ENCODE measurements around the gene ELFN1. TPM values are rescaled to one million over a fixed set of nuclear protein-coding genes. Genes with fewer than 3 reads are reported as not detected.

Gene ELFN1
- total and polyA plus RNA-seq, 10 of the 15 experiments (the other 5 are each of a cell fraction or from before 2014, with no cell fraction given), result 0.04 TPM; not detected in 9

DNA sequence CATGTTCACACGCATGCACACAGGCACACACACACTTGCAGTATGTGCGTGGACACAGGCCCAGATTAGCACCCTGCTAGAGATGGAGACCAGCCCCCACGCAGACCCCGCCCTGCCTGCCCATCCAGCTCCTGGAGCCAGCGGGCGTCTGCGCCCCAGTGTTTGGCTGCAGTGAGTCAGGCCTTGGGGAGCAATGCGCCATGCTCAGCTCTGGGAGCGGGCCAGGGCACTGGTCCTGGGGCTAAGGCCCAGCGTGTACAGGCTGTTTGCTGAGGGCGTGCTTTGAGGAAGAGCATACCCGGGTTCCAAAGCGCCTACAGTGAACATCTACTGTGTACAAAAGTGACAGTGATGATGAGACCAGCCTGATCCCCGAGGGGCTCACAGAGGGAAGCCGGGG lies 16.0 kb upstream of the ELFN1 start:
- DNase-seq (ENCODE audit: low read depth, low spot score), result no peak
- Histone ChIP-seq H3K9ac (ENCODE audit: control insufficient read depth, insufficient read depth, low read length) (no peak overlapping the region), H3K27me3 (replicated peaks in 1 of 2; ENCODE audit: control insufficient read depth in 2 of 2, insufficient read depth in 2 of 2, low read length in 1 of 2) (peaks cover 0 to 1% of the 10 kb centered on the region in 2 experiments; a peak in 1 of 4 replicates), H3K36me3 (ENCODE audit: control insufficient read depth in 2 of 2, insufficient read depth in 2 of 2, low read length in 1 of 2) (no peaks in the 10 kb centered on the region), H3K27ac (ENCODE audit: control insufficient read depth, insufficient read depth) (no peak overlapping the region), H3K4me2 (ENCODE audit: control insufficient read depth, insufficient read depth) (no peak overlapping the region), H3K4me3 (no peak overlapping the region), H2AFZ (ENCODE audit: control insufficient read depth, low read depth, low read length) (no peak overlapping the region), H4K20me1 (ENCODE audit: control insufficient read depth, insufficient read depth) (no peaks in the 10 kb centered on the region), H3K79me2 (ENCODE audit: control insufficient read depth, insufficient read depth, low read length) (no peaks in the 10 kb centered on the region), H3K9me3 (replicated peaks; ENCODE audit: control insufficient read depth, insufficient read depth, low read length) (no peaks in the 10 kb centered on the region), H3K4me1 (ENCODE audit: control insufficient read depth, insufficient read depth, low read length) (no peaks in the 10 kb centered on the region)
- WGBS (ENCODE audit: insufficient coverage, insufficient replicate concordance, low lambda C conversion rate, missing lambda C conversion rate), result 49% methylated on average over 15 of the region's 15 CpGs
- intact Hi-C loops (cut with micrococcal nuclease; ENCODE audit: unreplicated experiment), result no loop called here
- ChIA-PET POLR2A (no interaction called here), SMC1A (ENCODE audit: uncharacterized antibody, unreplicated experiment) (no interaction called here), RAD21 (ENCODE audit: unreplicated experiment) (no interaction called here), CTCF (no interaction called here)
- no peak for ATAC-seq
- no TSS peak for BruUV-seq (replicated peaks)
- in situ Hi-C loops (cut with MboI), result no loop called here
- FAIRE-seq, result no peak
- TF ChIP-seq ASH2L (IDR thresholded peaks at IDR 0.05; ENCODE audit: borderline replicate concordance, low read depth) (no peak), LARP7 (IDR thresholded peaks at IDR 0.05) (no peak), ZNF24 (IDR thresholded peaks at IDR 0.05) (no peak), NFYA (IDR thresholded peaks at IDR 0.05; ENCODE audit: borderline replicate concordance, low read depth, low read length) (no peak), EGR1 (IDR thresholded peaks at IDR 0.05; ENCODE audit: borderline replicate concordance in 1 of 2, low read depth in 2 of 2, low read length in 2 of 2) (no peak), CBX5 (IDR thresholded peaks at IDR 0.05; ENCODE audit: low read depth) (no peak), RBBP5 (conservative IDR thresholded peaks at IDR 0.05) (no peak), SREBF2 (IDR thresholded peaks at IDR 0.05; ENCODE audit: low read length) (no peak), MTA2 (IDR thresholded peaks at IDR 0.05; ENCODE audit: low read depth) (no peak)
- TF ChIP-seq, protein P1, sequence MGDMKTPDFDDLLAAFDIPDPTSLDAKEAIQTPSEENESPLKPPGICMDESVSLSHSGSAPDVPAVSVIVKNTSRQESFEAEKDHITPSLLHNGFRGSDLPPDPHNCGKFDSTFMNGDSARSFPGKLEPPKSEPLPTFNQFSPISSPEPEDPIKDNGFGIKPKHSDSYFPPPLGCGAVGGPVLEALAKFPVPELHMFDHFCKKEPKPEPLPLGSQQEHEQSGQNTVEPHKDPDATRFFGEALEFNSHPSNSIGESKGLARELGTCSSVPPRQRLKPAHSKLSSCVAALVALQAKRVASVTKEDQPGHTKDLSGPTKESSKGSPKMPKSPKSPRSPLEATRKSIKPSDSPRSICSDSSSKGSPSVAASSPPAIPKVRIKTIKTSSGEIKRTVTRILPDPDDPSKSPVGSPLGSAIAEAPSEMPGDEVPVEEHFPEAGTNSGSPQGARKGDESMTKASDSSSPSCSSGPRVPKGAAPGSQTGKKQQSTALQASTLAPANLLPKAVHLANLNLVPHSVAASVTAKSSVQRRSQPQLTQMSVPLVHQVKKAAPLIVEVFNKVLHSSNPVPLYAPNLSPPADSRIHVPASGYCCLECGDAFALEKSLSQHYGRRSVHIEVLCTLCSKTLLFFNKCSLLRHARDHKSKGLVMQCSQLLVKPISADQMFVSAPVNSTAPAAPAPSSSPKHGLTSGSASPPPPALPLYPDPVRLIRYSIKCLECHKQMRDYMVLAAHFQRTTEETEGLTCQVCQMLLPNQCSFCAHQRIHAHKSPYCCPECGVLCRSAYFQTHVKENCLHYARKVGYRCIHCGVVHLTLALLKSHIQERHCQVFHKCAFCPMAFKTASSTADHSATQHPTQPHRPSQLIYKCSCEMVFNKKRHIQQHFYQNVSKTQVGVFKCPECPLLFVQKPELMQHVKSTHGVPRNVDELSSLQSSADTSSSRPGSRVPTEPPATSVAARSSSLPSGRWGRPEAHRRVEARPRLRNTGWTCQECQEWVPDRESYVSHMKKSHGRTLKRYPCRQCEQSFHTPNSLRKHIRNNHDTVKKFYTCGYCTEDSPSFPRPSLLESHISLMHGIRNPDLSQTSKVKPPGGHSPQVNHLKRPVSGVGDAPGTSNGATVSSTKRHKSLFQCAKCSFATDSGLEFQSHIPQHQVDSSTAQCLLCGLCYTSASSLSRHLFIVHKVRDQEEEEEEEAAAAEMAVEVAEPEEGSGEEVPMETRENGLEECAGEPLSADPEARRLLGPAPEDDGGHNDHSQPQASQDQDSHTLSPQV (IDR thresholded peaks at IDR 0.05), result no peak
- TF ChIP-seq, protein P2, sequence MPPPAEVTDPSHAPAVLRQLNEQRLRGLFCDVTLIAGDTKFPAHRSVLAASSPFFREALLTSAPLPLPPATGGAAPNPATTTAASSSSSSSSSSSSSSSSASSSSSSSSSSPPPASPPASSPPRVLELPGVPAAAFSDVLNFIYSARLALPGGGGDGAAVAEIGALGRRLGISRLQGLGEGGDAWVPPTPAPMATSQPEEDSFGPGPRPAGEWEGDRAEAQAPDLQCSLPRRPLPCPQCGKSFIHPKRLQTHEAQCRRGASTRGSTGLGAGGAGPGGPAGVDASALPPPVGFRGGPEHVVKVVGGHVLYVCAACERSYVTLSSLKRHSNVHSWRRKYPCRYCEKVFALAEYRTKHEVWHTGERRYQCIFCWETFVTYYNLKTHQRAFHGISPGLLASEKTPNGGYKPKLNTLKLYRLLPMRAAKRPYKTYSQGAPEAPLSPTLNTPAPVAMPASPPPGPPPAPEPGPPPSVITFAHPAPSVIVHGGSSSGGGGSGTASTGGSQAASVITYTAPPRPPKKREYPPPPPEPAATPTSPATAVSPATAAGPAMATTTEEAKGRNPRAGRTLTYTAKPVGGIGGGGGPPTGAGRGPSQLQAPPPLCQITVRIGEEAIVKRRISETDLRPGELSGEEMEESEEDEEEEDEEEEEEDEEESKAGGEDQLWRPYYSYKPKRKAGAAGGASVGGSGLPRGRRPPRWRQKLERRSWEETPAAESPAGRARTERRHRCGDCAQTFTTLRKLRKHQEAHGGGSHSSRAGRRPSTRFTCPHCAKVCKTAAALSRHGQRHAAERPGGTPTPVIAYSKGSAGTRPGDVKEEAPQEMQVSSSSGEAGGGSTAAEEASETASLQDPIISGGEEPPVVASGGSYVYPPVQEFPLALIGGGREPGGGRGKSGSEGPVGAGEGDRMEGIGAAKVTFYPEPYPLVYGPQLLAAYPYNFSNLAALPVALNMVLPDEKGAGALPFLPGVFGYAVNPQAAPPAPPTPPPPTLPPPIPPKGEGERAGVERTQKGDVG (CRISPR knock-in tag; IDR thresholded peaks at IDR 0.05), result no peak
- TF ChIP-seq, protein P3, sequence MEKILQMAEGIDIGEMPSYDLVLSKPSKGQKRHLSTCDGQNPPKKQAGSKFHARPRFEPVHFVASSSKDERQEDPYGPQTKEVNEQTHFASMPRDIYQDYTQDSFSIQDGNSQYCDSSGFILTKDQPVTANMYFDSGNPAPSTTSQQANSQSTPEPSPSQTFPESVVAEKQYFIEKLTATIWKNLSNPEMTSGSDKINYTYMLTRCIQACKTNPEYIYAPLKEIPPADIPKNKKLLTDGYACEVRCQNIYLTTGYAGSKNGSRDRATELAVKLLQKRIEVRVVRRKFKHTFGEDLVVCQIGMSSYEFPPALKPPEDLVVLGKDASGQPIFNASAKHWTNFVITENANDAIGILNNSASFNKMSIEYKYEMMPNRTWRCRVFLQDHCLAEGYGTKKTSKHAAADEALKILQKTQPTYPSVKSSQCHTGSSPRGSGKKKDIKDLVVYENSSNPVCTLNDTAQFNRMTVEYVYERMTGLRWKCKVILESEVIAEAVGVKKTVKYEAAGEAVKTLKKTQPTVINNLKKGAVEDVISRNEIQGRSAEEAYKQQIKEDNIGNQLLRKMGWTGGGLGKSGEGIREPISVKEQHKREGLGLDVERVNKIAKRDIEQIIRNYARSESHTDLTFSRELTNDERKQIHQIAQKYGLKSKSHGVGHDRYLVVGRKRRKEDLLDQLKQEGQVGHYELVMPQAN (conservative IDR thresholded peaks at IDR 0.05), result no peak
- TF ChIP-seq, protein P4, sequence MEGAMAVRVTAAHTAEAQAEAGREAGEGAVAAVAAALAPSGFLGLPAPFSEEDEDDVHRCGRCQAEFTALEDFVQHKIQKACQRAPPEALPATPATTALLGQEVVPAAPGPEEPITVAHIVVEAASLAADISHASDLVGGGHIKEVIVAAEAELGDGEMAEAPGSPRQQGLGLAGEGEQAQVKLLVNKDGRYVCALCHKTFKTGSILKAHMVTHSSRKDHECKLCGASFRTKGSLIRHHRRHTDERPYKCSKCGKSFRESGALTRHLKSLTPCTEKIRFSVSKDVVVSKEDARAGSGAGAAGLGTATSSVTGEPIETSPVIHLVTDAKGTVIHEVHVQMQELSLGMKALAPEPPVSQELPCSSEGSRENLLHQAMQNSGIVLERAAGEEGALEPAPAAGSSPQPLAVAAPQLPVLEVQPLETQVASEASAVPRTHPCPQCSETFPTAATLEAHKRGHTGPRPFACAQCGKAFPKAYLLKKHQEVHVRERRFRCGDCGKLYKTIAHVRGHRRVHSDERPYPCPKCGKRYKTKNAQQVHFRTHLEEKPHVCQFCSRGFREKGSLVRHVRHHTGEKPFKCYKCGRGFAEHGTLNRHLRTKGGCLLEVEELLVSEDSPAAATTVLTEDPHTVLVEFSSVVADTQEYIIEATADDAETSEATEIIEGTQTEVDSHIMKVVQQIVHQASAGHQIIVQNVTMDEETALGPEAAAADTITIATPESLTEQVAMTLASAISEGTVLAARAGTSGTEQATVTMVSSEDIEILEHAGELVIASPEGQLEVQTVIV (IDR thresholded peaks at IDR 0.05; ENCODE audit: borderline replicate concordance, partially characterized antibody), result no peak

Measured in GM12878 (cell line).